GM18511 (cell line): ENCODE results near the gene GLT8D2.

ENCODE experiments used
- ATAC-seq: cut with Tn5 transposase; IDR thresholded peaks from one replicate; pipeline ENCODE4 v1.9.1; 2021; ENCODE audit warnings: mild to moderate bottlenecking, moderate library complexity; ENCODE audit not compliant: unreplicated experiment

The GLT8D2 gene

GRCh38 chr12:103955811-103956508, 94.0 kb downstream of the GLT8D2 start:
- no peak for ATAC-seq

- ATAC-seq: no peak
Measured at GRCh38 chr12:103952497-103952896, 97.5 kb downstream of the GLT8D2 start.

GRCh38 chr12:103948746-103949406, 101.1 kb downstream of the GLT8D2 start:
- ATAC-seq: no peak

- no peak for ATAC-seq
Measured at GRCh38 chr12:103947871-103948555, 102.0 kb downstream of the GLT8D2 start.

- no peak for ATAC-seq
Measured at GRCh38 chr12:103944964-103945363, 105.0 kb downstream of the GLT8D2 start.
